ENCODE data around the gene ROCK2.
A peak's percentile ranks its signal among the peaks of the same experiment; 100 is the strongest.

ROCK2 gene

DNA sequence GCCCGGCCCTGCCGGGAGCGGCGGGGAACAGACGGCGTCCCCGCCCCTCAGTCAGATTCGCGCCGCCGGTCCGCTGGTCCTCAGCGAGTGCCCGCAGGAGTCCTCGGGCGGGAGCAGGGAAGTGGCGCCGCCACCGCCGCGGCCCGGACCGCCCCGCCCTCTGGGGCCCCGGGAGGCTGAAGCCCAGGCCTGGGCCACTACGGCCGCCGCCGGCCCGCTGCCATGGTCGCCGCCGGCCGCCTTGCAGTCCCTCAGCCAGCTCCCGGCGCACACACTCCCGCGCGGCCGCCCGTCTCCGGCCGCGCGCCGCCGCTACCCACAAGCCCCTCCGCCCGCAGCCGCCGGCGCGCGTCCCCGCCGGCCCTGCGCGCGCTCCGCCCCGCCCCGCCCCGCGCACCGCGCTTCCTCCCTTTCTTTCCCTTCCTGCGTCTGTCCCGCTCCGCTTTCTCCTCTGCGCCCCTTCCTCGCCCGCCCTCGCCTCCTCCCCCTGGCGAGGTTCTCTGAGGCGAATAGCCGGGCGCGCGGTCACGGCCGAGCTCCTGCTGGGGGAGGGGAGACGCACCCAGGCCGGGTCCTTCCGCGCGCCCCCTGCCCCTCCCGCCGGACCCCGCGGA is at the start of gene ROCK2:
Gene ROCK2 (minus strand): TSS at position 295 of the 614 bp plus-strand sequence. CDS start 500 bp downstream, outside the sequence.
- DNase-seq (ENCODE audit: low spot score in 2 of 2), result peak; percentile 86 to 92
- Histone ChIP-seq H3K36me3 (replicated peaks) (no peaks in the 10 kb centered on the region), H3K9me3 (no peaks in the 10 kb centered on the region), H3K4me3 (peak within 1 kb of the TSS; percentile 70), H3K27me3 (ENCODE audit: low read depth) (no peaks in the 10 kb centered on the region), H3K4me1 (peaks cover 33% of the 10 kb centered on the region)
- in situ Hi-C loops (cut with MboI; ENCODE audit: low sequenced_read_pairs), result no loop called here

DNA sequence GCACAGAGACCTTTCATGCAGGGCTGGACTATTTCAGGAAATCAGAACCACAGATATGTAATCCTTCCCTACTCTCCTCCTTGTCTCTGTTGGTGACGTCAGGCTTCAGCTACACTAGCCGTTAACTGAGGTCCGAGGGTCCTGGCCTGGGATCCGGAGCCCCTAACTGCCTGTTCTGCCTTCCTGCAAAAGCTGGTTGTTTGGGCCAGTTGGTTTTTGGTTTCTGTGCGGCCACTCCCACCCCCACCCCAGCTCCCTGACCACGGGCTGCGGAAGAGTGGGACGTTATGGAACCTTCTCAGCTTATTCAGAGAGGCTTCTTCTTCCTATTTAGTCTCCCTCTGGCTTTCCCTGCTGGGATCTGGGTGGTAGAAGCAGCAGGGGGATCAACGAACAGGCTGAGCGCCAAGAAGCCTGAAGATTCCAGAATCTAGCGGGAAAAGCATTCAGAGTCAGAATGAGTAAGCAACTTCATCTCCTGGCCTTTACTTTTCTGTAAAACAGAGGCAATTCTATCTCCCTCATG is 49.3 kb upstream of the ROCK2 start:
- in situ Hi-C loops (cut with MboI; ENCODE audit: low sequenced_read_pairs), result no loop called here
- H3K4me1 ChIP-seq, result peaks cover 6% of the 10 kb centered on the region
- no peak overlapping the region for H3K4me3 ChIP-seq
- no peak for DNase-seq (ENCODE audit: low spot score in 2 of 2)
- no peaks in the 10 kb centered on the region for H3K9me3 ChIP-seq
- H3K27me3 ChIP-seq (ENCODE audit: low read depth), result no peaks in the 10 kb centered on the region
- no peaks in the 10 kb centered on the region for H3K36me3 ChIP-seq (replicated peaks)

DNA sequence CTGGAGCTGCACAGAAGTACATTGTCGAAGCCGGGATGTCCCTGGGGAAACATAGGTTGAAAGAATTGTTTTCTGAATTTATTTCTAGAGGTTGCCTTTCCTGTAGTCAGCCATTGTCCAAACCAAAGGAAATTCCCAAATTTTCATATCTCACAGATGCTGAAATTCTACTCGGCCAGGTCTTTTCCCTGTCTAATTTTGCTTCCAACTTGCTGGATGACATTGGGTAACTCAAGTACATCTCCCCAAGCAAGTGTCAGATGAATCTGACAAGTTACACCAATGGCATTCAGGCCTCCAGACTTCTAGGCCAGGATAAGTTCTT is 47.5 kb upstream of the ROCK2 start:
- Histone ChIP-seq H3K27me3 (ENCODE audit: low read depth) (no peaks in the 10 kb centered on the region), H3K4me3 (no peak overlapping the region)

DNA sequence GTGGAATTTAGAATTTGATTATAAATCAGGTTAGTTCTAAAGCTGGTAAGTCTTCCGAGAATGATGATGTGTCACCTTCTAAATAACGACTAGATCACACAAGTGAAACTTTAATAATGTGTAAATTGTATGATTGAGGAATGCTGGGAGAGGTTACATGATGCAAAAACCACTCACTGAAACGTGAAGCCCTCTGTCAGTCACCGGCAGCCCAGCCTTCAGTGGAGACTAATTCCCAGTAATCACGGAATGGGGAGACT is 45.9 kb upstream of the ROCK2 start:
- peaks cover 6% of the 10 kb centered on the region for H3K4me1 ChIP-seq
- no peak overlapping the region for H3K4me3 ChIP-seq
- H3K9me3 ChIP-seq, result no peaks in the 10 kb centered on the region
- no peak for DNase-seq (ENCODE audit: low spot score in 2 of 2)
- no peaks in the 10 kb centered on the region for H3K27me3 ChIP-seq (ENCODE audit: low read depth)
- no peaks in the 10 kb centered on the region for H3K36me3 ChIP-seq (replicated peaks)
- in situ Hi-C loops (cut with MboI; ENCODE audit: low sequenced_read_pairs), result no loop called here

More for the DNA sequence above, 47.5 kb upstream of the ROCK2 start:
- no peaks in the 10 kb centered on the region for H3K9me3 ChIP-seq
- in situ Hi-C loops (cut with MboI; ENCODE audit: low sequenced_read_pairs), result no loop called here
- peaks cover 6% of the 10 kb centered on the region for H3K4me1 ChIP-seq
- no peak for DNase-seq (ENCODE audit: low spot score in 2 of 2)
- no peaks in the 10 kb centered on the region for H3K36me3 ChIP-seq (replicated peaks)

DNA sequence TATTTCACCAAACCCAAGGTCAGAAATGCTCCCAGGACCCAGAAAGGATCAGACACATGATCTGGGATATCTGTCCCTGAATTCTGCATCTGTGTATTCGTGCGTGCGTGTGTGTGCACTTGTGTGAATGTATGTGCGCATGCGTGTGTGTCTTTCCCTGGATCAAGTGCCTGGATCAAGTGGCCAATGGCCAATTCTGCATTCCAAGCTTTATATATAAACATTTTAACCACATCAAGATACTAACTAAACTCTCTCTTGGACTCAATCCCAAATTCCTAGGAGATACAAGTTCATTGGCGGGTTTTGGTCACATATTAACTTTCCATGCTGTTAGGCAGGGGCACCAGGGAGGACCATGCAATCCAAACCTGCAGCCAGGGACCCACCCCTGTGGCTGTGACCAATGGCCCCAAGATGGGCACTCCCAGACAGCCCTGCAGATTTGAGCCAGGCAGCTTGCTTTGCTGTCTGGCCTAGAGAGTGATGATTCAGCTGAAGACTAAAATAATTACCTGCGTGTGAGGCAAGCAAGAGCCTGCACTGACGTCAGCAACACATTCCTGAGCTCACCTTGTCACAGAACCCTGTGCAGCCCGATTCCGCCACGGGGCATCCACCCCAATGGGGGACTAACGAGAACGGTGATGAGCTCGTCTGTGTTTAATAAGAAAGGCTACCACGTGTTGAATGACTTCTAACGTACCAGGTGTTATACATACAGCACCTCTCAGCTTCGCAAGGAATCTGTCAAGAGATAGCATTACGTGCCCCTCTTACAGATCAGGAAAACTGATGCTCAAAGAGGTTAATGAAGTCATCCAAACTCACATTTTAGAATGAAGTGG is 45.3 kb upstream of the ROCK2 start:
- in situ Hi-C loops (cut with MboI; ENCODE audit: low sequenced_read_pairs), result no loop called here
- no peak overlapping the region for H3K4me3 ChIP-seq
- H3K36me3 ChIP-seq (replicated peaks), result no peaks in the 10 kb centered on the region
- peaks cover 6% of the 10 kb centered on the region for H3K4me1 ChIP-seq
- H3K27me3 ChIP-seq (ENCODE audit: low read depth), result no peaks in the 10 kb centered on the region
- no peak for DNase-seq (ENCODE audit: low spot score in 2 of 2)
- no peaks in the 10 kb centered on the region for H3K9me3 ChIP-seq

DNA sequence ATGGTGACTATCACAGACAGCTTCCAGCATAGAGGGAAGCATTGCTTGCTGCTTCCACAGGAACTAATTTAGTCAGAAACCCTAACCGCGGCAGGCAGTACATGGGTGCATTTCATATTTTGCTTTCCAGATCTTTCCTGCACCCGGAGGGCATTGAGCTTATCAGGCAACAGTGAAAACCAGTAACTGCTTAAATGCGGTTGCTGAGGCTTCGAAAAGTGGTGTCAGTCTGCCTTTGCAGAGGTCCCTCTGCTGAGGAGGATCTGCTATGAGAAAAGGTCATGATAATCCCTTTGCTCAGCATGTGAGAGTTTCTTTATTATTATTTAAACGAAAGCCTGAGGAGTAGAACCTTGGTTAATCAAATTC is 44.6 kb upstream of the ROCK2 start:
- no peak for DNase-seq (ENCODE audit: low spot score in 2 of 2)
- peaks cover 6% of the 10 kb centered on the region for H3K4me1 ChIP-seq
- no peaks in the 10 kb centered on the region for H3K36me3 ChIP-seq (replicated peaks)
- no peak overlapping the region for H3K4me3 ChIP-seq
- H3K9me3 ChIP-seq, result no peaks in the 10 kb centered on the region
- no peaks in the 10 kb centered on the region for H3K27me3 ChIP-seq (ENCODE audit: low read depth)
- in situ Hi-C loops (cut with MboI; ENCODE audit: low sequenced_read_pairs), result no loop called here

DNA sequence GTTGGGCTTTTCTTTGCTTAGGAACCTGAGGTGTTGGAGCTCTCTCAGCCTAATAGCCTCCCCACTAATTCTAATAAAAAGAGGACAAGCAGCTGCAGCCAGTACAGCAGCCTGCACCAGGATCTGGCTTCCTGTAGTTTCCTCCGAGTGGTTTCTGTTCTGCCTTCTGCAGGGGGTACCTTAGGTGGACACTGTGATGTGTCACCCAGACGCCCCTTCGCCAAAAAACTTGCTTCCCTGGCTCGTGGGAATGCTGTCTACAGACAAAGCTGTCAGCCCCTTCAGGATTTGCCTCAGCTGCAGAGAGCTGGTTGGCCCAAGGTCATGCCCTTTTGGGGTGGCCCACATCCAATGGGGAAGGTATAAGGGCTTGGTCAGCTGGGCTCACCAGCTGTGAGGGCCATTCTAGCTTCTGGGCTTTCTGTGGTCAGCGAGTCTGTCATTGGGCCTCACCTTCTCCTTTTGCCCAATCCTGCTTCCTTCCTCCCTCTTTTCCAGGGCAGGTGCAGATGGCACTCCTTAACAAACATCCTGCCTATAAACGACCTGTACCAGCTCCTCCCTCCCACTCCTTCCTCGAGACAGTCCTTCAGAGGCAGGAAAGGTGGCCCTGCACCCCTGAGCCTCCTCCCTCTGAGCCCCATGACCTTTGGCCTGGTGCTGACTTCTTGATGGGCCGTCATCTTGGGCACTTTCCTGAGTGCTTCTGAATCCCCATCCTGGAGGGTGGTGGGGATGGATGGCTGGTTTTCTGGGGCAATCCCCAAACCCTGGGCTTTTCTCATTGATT is 44.0 kb upstream of the ROCK2 start:
- H3K9me3 ChIP-seq, result no peaks in the 10 kb centered on the region
- no peak overlapping the region for H3K4me3 ChIP-seq
- H3K4me1 ChIP-seq, result peaks cover 6% of the 10 kb centered on the region
- in situ Hi-C loops (cut with MboI; ENCODE audit: low sequenced_read_pairs), result no loop called here
- no peaks in the 10 kb centered on the region for H3K36me3 ChIP-seq (replicated peaks)
- H3K27me3 ChIP-seq (ENCODE audit: low read depth), result no peaks in the 10 kb centered on the region
- DNase-seq (ENCODE audit: low spot score in 2 of 2), result no peak

DNA sequence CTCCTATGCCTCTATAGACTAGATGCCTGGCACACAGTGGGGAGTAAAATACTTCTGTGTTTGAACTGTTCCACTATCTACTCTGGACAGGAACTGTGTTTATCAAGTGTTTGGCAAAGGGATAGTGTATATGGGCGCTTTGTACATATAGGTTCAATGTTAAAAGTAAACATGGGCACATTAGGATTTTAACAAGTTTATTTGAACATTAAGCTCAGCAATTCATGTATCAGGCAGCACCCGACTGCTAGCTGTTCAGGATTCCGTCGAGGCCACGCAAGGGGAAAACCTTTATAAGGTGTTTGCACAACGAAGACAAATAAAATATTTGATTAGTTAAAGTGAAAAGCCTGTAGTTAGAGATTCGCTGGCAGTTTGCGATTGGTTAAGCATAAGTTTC is 43.4 kb upstream of the ROCK2 start:
- no peak for DNase-seq (ENCODE audit: low spot score in 2 of 2)
- in situ Hi-C loops (cut with MboI; ENCODE audit: low sequenced_read_pairs), result no loop called here
- Histone ChIP-seq H3K4me3 (no peak overlapping the region), H3K9me3 (no peaks in the 10 kb centered on the region), H3K36me3 (replicated peaks) (no peaks in the 10 kb centered on the region), H3K27me3 (ENCODE audit: low read depth) (no peaks in the 10 kb centered on the region), H3K4me1 (peaks cover 6% of the 10 kb centered on the region)

DNA sequence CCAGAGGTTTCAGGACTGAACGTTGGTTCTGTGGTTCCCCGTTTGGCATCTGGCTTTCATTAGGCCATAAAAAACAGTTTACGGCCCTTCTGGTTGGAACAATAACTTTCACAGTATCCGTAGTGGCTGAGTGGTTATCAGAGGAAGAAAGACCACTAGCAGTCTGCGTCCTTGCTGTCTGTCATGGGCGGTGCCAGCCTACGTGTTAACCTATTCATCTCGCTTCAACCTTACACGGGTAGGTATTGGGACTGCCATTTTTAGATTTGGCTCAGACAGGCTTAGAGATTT is 42.6 kb upstream of the ROCK2 start:
- no peaks in the 10 kb centered on the region for H3K36me3 ChIP-seq (replicated peaks)
- no peaks in the 10 kb centered on the region for H3K27me3 ChIP-seq (ENCODE audit: low read depth)
- no peaks in the 10 kb centered on the region for H3K9me3 ChIP-seq
- in situ Hi-C loops (cut with MboI; ENCODE audit: low sequenced_read_pairs), result no loop called here
- H3K4me3 ChIP-seq, result no peak overlapping the region
- DNase-seq (ENCODE audit: low spot score in 2 of 2), result no peak
- H3K4me1 ChIP-seq, result peaks cover 8% of the 10 kb centered on the region

DNA sequence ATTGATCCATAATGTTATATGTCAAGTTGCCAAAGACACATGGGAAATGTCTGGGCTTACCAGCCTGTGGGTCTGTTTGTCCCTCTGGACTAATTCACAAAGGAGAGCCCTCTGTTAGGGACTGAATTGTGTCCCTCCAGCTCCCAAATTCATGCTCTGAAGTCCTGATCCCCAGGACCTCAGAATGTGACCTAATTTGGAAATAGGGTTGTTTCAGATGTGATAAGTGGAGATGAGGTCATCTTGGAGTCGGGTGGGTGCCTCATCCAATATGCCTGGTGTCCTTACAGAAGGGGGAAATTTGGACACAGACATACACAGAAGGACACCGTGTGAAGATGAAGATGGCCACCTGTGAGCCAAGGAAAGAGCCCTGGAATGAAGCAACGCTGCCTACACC is 41.4 kb upstream of the ROCK2 start:
- H3K4me3 ChIP-seq, result no peak overlapping the region

DNA sequence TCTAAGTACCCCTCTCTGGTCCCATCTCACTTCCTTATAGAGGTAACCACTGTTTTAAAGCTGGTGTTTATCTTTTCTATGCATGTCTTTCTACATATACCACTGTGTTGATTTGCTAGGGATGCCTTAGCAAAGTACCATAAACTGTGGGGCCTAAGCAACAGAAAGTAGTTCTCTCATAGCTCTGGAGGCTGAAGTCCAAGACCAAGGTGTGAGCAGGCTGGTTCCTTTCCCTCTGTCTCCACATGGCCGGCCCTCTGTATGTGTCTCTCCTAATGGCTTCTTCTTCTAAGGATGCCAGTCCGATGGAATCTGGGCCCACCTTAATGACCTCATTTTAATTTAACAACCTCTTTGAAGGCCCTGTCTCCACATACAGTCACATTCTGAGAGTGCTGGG is 40.8 kb upstream of the ROCK2 start:
- H3K36me3 ChIP-seq (replicated peaks), result no peaks in the 10 kb centered on the region
- no peak for DNase-seq (ENCODE audit: low spot score in 2 of 2)
- no peaks in the 10 kb centered on the region for H3K27me3 ChIP-seq (ENCODE audit: low read depth)
- H3K4me3 ChIP-seq, result no peak overlapping the region
- no peaks in the 10 kb centered on the region for H3K9me3 ChIP-seq
- in situ Hi-C loops (cut with MboI; ENCODE audit: low sequenced_read_pairs), result no loop called here
- H3K4me1 ChIP-seq, result peaks cover 2% of the 10 kb centered on the region; the same call in 1 of the 2 replicates

More for the DNA sequence above, 41.4 kb upstream of the ROCK2 start:
- H3K4me1 ChIP-seq, result peaks cover 2% of the 10 kb centered on the region; the same call in 1 of the 2 replicates
- in situ Hi-C loops (cut with MboI; ENCODE audit: low sequenced_read_pairs), result no loop called here
- H3K27me3 ChIP-seq (ENCODE audit: low read depth), result no peaks in the 10 kb centered on the region
- no peaks in the 10 kb centered on the region for H3K9me3 ChIP-seq
- H3K36me3 ChIP-seq (replicated peaks), result no peaks in the 10 kb centered on the region
- DNase-seq (ENCODE audit: low spot score in 2 of 2), result no peak

DNA sequence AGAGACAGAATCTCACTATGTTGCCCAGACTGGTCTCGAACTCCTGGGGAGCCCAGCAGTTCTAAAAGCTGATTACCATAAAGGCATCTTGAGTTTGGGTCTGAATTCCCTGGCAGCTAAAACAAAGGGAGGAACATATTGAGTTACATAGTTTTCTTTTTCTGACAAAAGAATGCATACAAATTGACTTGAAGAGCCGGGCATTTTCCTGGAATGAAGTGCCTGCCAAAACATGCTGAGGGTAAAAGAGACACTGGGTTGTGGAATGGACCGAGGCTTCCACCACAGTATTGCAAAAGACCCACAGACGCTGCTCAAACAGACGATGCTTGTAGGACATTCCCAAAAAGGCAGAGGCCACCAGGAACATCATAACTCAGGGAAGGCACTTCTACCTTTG is 35.1 kb upstream of the ROCK2 start:
- in situ Hi-C loops (cut with MboI; ENCODE audit: low sequenced_read_pairs), result no loop called here
- no peaks in the 10 kb centered on the region for H3K36me3 ChIP-seq (replicated peaks)
- H3K9me3 ChIP-seq, result no peaks in the 10 kb centered on the region
- H3K27me3 ChIP-seq (ENCODE audit: low read depth), result no peaks in the 10 kb centered on the region
- H3K4me1 ChIP-seq, result peaks cover 6% of the 10 kb centered on the region
- DNase-seq (ENCODE audit: low spot score in 2 of 2), result no peak
- no peak overlapping the region for H3K4me3 ChIP-seq

DNA sequence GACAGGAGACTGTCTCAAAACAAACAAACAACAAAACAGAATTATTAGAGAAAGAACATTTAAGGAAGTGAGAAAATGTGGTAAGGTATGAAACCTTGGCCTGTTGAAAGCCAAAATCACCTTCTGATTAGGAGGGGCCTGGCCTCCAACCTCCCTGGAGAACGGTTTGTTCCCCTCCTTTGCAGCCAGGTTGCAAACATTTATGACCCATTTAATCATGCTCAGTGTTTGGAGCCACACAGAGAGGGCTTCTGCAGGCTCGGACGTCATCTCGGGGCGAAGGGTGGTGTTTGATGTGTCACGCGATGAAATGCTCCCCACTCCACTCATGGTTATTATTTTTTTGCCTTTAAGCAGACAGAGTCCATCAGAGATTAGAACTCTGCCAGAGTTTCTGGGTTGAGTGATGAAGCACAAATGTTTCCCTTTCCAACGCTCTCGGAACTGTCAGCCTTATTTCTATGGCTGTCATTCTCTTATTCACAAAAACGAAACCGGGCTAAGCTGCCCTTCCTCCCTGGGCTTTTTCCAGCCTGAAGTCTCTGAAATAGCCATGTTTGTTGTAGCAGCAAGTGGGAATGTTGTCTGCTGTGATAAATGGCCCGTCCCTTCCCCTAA is 33.6 kb upstream of the ROCK2 start:
- in situ Hi-C loops (cut with MboI; ENCODE audit: low sequenced_read_pairs), result no loop called here
- no peak for DNase-seq (ENCODE audit: low spot score in 2 of 2)
- Histone ChIP-seq H3K4me3 (no peak overlapping the region), H3K36me3 (replicated peaks) (no peaks in the 10 kb centered on the region), H3K9me3 (no peaks in the 10 kb centered on the region), H3K27me3 (ENCODE audit: low read depth) (no peaks in the 10 kb centered on the region), H3K4me1 (peaks cover 10% of the 10 kb centered on the region)

DNA sequence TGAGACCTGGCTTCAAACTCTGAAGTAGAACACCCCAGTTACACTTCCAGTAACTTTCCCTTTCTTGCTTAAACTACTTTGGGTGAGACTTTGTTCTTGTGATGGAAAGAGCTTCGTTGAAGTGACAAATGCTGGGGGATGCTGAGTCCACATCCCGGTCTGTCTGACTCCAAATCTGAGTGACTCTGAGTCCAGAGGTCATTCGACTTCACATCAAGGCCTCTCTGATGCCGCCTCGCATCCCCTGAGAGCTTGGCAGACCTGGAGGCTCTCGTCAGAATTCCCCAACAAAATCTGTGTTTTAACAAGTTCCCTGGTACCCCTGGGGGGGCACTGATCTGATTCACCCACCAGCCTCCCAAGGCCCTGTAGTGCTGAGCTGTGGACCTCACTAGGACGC is 31.6 kb upstream of the ROCK2 start:
- in situ Hi-C loops (cut with MboI; ENCODE audit: low sequenced_read_pairs), result no loop called here
- Histone ChIP-seq H3K4me1 (peaks cover 8% of the 10 kb centered on the region), H3K9me3 (no peaks in the 10 kb centered on the region), H3K4me3 (no peak overlapping the region), H3K36me3 (replicated peaks) (no peaks in the 10 kb centered on the region), H3K27me3 (ENCODE audit: low read depth) (no peaks in the 10 kb centered on the region)
- DNase-seq (ENCODE audit: low spot score in 2 of 2), result no peak

Measured in HAP-1 (cell line).